Naive thymus-derived CD4-positive, alpha-beta T cell (primary cell): ENCODE measurements around the gene ARMC2. TPM values are rescaled to one million over a fixed set of nuclear protein-coding genes. Genes with fewer than 3 reads are reported as not detected.
A peak's percentile ranks its signal among the peaks of the same experiment; 100 is the strongest.
"Not testable (repeated sequence)": the region's sequence is repeated elsewhere in the genome, so short reads cannot be mapped to it uniquely, and the experiment has no call there.

Experiments
- ATAC-seq: fragments of 150-1000 bp; cut with Tn5 transposase; 2 replicates; pipeline ENCODE4 v1.10.0; 2021; ENCODE audit warnings: mild to moderate bottlenecking, moderate library complexity
- CTCF ChIA-PET: fragments of 350-600 bp; sonication (Branson Sonifier 250); formaldehyde crosslinking; loops from one replicate; lab custom pipeline; 2021; ENCODE audit warnings: antibody characterized with exemption; lab: Charles Lee
- POLR2A ChIA-PET: fragments of 350-600 bp; sonication (Branson Sonifier 250); formaldehyde crosslinking; loops from one replicate; lab custom pipeline; 2021; ENCODE audit warnings: antibody characterized with exemption, inconsistent platforms; lab: Charles Lee
- DNase-seq, 9 donors: peaks; one replicate each; pipeline versions ENCODE4 v3.0.0 to v3.0.0-alpha.2; 2020 to 2022; ENCODE audit warnings: mixed read lengths in 1 of 9
- H3K27ac ChIP-seq: one replicate; pipeline ENCODE4 v1.7.0; 2013; ENCODE audit warnings: mild to moderate bottlenecking, low read depth, low read length, moderate library complexity
- H3K27me3 ChIP-seq, 2 donors: one replicate each; pipeline ENCODE4 v1.7.0; 2013; ENCODE audit warnings: low read length in 2 of 2, mild to moderate bottlenecking in 2 of 2, moderate library complexity in 2 of 2; ENCODE audit not compliant: control insufficient read depth in 2 of 2, insufficient read depth in 2 of 2
- H3K36me3 ChIP-seq, 3 experiments: 1 replicate in 2 of 3; 2 replicates in 1 of 3; pipeline ENCODE4 v1.7.0; 2013; ENCODE audit warnings: low read length in 3 of 3, mild to moderate bottlenecking in 3 of 3, moderate library complexity in 1 of 3; ENCODE audit not compliant: insufficient read depth in 3 of 3, control insufficient read depth in 2 of 3
- H3K4me1 ChIP-seq, 2 donors: one replicate each; pipeline ENCODE4 v1.7.0; 2013; ENCODE audit warnings: low read length in 2 of 2, mild to moderate bottlenecking in 2 of 2, moderate library complexity in 1 of 2; ENCODE audit not compliant: control insufficient read depth in 2 of 2, insufficient read depth in 2 of 2
- H3K4me3 ChIP-seq: 2 replicates; pipeline ENCODE4 v1.7.0; 2013; ENCODE audit warnings: mild to moderate bottlenecking, low read length
- H3K9me3 ChIP-seq, 3 experiments: 1 replicate in 2 of 3; 2 replicates in 1 of 3; pipeline ENCODE4 v1.7.0; 2013; ENCODE audit warnings: low read length in 3 of 3; ENCODE audit not compliant: control insufficient read depth in 2 of 3
- H3K27ac Mint-ChIP-seq, 9 donors: one replicate each; pipeline ENCODE4 v1.8.0; 2020 to 2022; ENCODE audit warnings: mixed read lengths in 9 of 9, mild to moderate bottlenecking in 8 of 9, moderate library complexity in 5 of 9, inconsistent platforms in 2 of 9
- H3K27me3 Mint-ChIP-seq, 5 donors: one replicate each; pipeline ENCODE4 v1.8.0; 2021 to 2022; ENCODE audit warnings: mixed read lengths in 5 of 5, mild to moderate bottlenecking in 1 of 5
- H3K36me3 Mint-ChIP-seq, 5 donors: one replicate each; pipeline ENCODE4 v1.8.0; 2020 to 2022; ENCODE audit warnings: mixed read lengths in 5 of 5, mild to moderate bottlenecking in 3 of 5, inconsistent platforms in 1 of 5
- H3K4me1 Mint-ChIP-seq, 7 donors: one replicate each; pipeline ENCODE4 v1.8.0; 2020 to 2022; ENCODE audit warnings: mixed read lengths in 7 of 7, mild to moderate bottlenecking in 3 of 7, inconsistent platforms in 1 of 7
- H3K4me3 Mint-ChIP-seq, 10 donors: one replicate each; pipeline ENCODE4 v1.8.0; 2020 to 2022; ENCODE audit warnings: mild to moderate bottlenecking in 10 of 10, mixed read lengths in 10 of 10, moderate library complexity in 6 of 10, inconsistent platforms in 2 of 10
- H3K9me3 Mint-ChIP-seq, 11 donors: one replicate each; pipeline ENCODE4 v1.8.0; 2020 to 2022; ENCODE audit warnings: mixed read lengths in 11 of 11, mild to moderate bottlenecking in 4 of 11, inconsistent platforms in 1 of 11, moderate library complexity in 1 of 11
- intact Hi-C, 2 donors: fragments of 100-400 bp; cut with micrococcal nuclease; formaldehyde crosslinking; loops; one replicate each; pipeline ENCODE4 v1.15.1; 2023
- polyA plus RNA-seq, 2 donors: library from polyadenylated mRNA; unstranded; fragments of 300-500 nt; fragmentation: Illumina TruSeq; gene quantifications; one replicate each; pipeline ENCODE4 v1.2.3, GENCODE V29; 2021
- total RNA-seq, 6 experiments: library from RNA in 5 of 6; stranded (reverse) in 5 of 6; gene quantifications; 1 replicate in 5 of 6; 2 replicates in 1 of 6; pipeline ENCODE4 v1.2.3 and lab custom pipeline; 2021 to 2026

ARMC2 gene
- total and polyA plus RNA-seq, 7 experiments from 2014 or later, result 3.6 to 12.7 (median 7.1) TPM

GRCh38 chr6:108850669-108851465 lies 2.6 kb downstream of the ARMC2 start:
- intact Hi-C loops, result no loop called here
- DNase-seq (no peak), ATAC-seq (no peak)
- Histone ChIP-seq H3K4me3 (no peak overlapping the region), H3K27ac (no peak overlapping the region), H3K27me3 (no peaks in the 10 kb centered on the region), H3K9me3 (no peaks in the 10 kb centered on the region), H3K36me3 (peaks cover 5 to 8% (median 8%) of the 10 kb centered on the region in 3 experiments), H3K4me1 (peaks cover 6 to 13% of the 10 kb centered on the region in 2 donors)
- ChIA-PET CTCF (interaction anchor here (0.6 kb wide), 1 partner anchor 865 kb away, joined by 3 read pairs; no protein-coding TSS in a partner anchor), POLR2A (interaction anchor here (0.8 to 1.3 kb wide), 2 partner anchors 8 to 97 kb away, joined by 3 to 4 read pairs; no protein-coding TSS in a partner anchor)
- Mint-ChIP-seq H3K27ac (peak overlapping the region in 6 of 9 donors; percentile 0 to 49 (median 14)), H3K36me3 (peaks cover 5 to 19% (median 17%) of the 10 kb centered on the region in 5 donors), H3K4me3 (peak overlapping the region in 5 of 10 donors; percentile 4 to 25 (median 15)), H3K4me1 (peaks cover 11 to 39% (median 29%) of the 10 kb centered on the region in 7 donors), H3K9me3 (peaks cover 0 to 2% (median 0%) of the 10 kb centered on the region in 11 donors), H3K27me3 (peaks cover 0 to 26% (median 0%) of the 10 kb centered on the region in 5 donors)

DNA sequence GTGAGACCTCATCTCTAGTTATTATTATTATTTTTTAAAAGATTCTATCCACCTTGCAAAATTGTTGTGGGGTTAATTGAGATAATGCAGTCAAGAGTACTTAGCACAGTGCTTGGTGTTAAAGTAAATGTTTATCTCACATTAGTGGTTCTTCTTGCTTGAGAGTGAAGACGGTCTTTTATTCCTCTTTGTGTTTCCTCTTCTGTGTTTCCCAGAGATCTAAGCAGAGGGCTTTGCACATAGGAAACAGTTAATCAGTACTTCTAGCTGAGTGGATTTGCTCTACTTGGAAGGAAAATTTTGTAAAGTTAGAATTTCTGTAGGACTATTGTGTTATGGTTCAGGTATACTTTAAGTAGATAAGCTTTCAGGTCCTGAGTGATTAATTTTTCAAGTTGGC lies 3.5 kb downstream of the ARMC2 start:
- intact Hi-C loops, result no loop called here
- H3K27ac ChIP-seq, result no peak overlapping the region
- H3K4me1 ChIP-seq, result peaks cover 6 to 13% of the 10 kb centered on the region in 2 donors
- no peaks in the 10 kb centered on the region for H3K9me3 ChIP-seq
- Mint-ChIP-seq H3K4me1 (peaks cover 11 to 39% (median 29%) of the 10 kb centered on the region in 7 donors), H3K4me3 (no peak overlapping the region), H3K36me3 (peaks cover 8 to 28% (median 26%) of the 10 kb centered on the region in 5 donors), H3K9me3 (peaks cover 0 to 4% (median 1%) of the 10 kb centered on the region in 11 donors), H3K27me3 (peaks cover 0 to 17% (median 0%) of the 10 kb centered on the region in 5 donors), H3K27ac (peak overlapping the region in 2 of 9 donors; percentile 3 to 5)
- H3K36me3 ChIP-seq, result peaks cover 6 to 16% (median 8%) of the 10 kb centered on the region in 3 experiments
- ATAC-seq, result no peak
- no peak overlapping the region for H3K4me3 ChIP-seq
- ChIA-PET CTCF (no interaction called here), POLR2A (interaction anchor here (0.6 kb wide), 1 partner anchor 1048 kb away, joined by 3 read pairs; no protein-coding TSS in a partner anchor)
- no peaks in the 10 kb centered on the region for H3K27me3 ChIP-seq
- no peak for DNase-seq

GRCh38 chr6:108853077-108853476 lies 4.9 kb downstream of the ARMC2 start:
- peaks cover 17 to 41% (median 38%) of the 10 kb centered on the region in 5 donors for H3K36me3 Mint-ChIP-seq
- H3K27ac ChIP-seq, result no peak overlapping the region
- peaks cover 0 to 16% (median 0%) of the 10 kb centered on the region in 5 donors for H3K27me3 Mint-ChIP-seq
- H3K36me3 ChIP-seq, result peaks cover 13 to 26% (median 17%) of the 10 kb centered on the region in 3 experiments
- H3K9me3 ChIP-seq, result no peaks in the 10 kb centered on the region
- DNase-seq, result no peak
- ATAC-seq, result no peak
- peaks cover 6 to 7% of the 10 kb centered on the region in 2 donors for H3K4me1 ChIP-seq
- no peaks in the 10 kb centered on the region for H3K27me3 ChIP-seq
- POLR2A ChIA-PET, result no interaction called here
- H3K4me3 ChIP-seq, result no peak overlapping the region
- CTCF ChIA-PET, result no interaction called here
- intact Hi-C loops, result no loop called here
- peaks cover 11 to 30% (median 22%) of the 10 kb centered on the region in 7 donors for H3K4me1 Mint-ChIP-seq
- no peak overlapping the region for H3K4me3 Mint-ChIP-seq
- no peak overlapping the region for H3K27ac Mint-ChIP-seq
- peaks cover 0 to 13% (median 7%) of the 10 kb centered on the region in 11 donors for H3K9me3 Mint-ChIP-seq

DNA sequence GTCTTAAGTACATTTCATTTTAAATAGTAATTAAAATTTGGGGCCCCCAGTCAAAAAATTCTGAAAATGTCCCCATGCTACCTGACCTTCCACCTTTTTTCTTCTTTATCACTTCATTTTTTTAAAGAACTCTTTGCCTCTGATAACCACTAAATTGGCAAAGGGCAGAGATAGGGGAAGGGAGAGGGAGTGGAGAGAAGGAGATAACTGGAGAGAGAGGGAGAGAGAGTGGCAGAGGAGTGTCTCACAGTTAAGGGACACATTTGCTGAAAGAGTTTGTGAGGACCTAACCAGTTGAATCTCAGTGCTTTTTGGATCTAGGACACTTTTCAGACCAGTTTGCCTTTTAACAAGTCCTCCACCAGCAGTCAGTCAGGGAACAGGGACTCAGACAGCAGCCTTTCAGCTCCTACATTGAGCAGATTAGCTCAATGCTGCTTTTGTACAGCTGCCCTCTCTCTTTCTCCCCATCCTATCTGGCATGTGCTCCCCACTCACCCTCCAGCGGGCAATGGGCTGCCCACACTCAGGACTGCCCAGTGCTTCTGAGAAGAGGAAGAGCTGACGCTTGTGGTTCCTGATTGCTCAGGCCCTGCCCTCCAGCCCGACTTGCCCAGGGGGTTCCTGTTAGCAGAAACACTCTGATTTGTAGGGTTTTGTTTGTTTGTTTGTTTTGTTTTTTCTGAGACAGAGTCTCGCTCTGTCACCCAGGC lies 14.4 kb downstream of the ARMC2 start:
- H3K9me3 ChIP-seq, result no peaks in the 10 kb centered on the region
- Mint-ChIP-seq H3K27ac (peak overlapping the region in 2 of 9 donors; percentile 40 to 72), H3K27me3 (no peaks in the 10 kb centered on the region), H3K9me3 (peaks cover 0 to 3% (median under 1%) of the 10 kb centered on the region in 11 donors), H3K36me3 (peaks cover 19 to 63% (median 40%) of the 10 kb centered on the region in 5 donors), H3K4me1 (peaks cover 0 to 28% (median 5%) of the 10 kb centered on the region in 7 donors), H3K4me3 (no peak overlapping the region)
- H3K4me1 ChIP-seq, result peaks cover 0 to 6% of the 10 kb centered on the region in 2 donors
- H3K36me3 ChIP-seq, result peaks cover 0 to 5% (median 2%) of the 10 kb centered on the region in 3 experiments
- no peaks in the 10 kb centered on the region for H3K27me3 ChIP-seq
- H3K27ac ChIP-seq, result no peak overlapping the region
- ATAC-seq (peak; percentile 87), DNase-seq (no peak)
- intact Hi-C loops, result no loop called here
- H3K4me3 ChIP-seq, result no peak overlapping the region
- ChIA-PET CTCF (interaction anchor here (0.6 kb wide), 1 partner anchor 8 kb away, joined by 3 read pairs; no protein-coding TSS in a partner anchor), POLR2A (no interaction called here)

GRCh38 chr6:108865751-108866286 lies 17.6 kb downstream of the ARMC2 start:
- not testable (repeated sequence) for H3K27ac ChIP-seq, H3K36me3 ChIP-seq, H3K4me3 ChIP-seq, H3K9me3 Mint-ChIP-seq, H3K9me3 ChIP-seq, H3K4me1 ChIP-seq, H3K27me3 Mint-ChIP-seq, DNase-seq, H3K27me3 ChIP-seq
- peaks cover 8 to 57% (median 35%) of the 10 kb centered on the region in 5 donors for H3K36me3 Mint-ChIP-seq
- ChIA-PET CTCF (interaction anchor here (0.6 to 0.7 kb wide), 4 partner anchors 78 to 461 kb away, joined by 3 read pairs; no protein-coding TSS in a partner anchor), POLR2A (interaction anchor here (1.0 kb wide), 1 partner anchor 18 kb away, joined by 3 read pairs; the partner anchor contains the start of gene ARMC2)
- peak; percentile 20 for ATAC-seq
- H3K4me1 Mint-ChIP-seq, result peaks cover 0 to 34% (median 10%) of the 10 kb centered on the region in 7 donors
- intact Hi-C loops, result loop anchor here in 1 of 2 donors (1.0 kb wide), 3 partner anchors 8 to 27 kb away; no protein-coding TSS in a partner anchor
- H3K4me3 Mint-ChIP-seq, result peak overlapping the region in 1 of 10 donors; percentile 58
- peak overlapping the region in 2 of 9 donors; percentile 37 to 82 for H3K27ac Mint-ChIP-seq

DNA sequence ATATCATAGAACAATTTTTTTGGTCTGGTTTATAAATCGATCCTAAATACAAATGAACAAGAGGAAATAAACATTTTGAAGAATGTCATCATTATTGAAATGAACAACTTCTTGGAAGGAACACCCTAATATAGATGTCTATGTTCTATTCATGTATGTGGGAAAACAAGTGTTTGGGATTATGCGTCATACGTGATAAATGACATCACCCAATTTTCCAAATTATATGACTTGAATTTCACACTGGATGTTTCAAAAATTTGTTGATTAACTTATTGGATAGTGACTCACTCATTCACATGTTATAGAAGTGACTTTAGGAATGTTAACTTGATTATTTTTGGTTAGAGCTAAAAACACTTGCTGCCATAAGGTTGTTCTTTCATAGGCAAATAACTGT lies 18.6 kb downstream of the ARMC2 start:
- H3K4me1 Mint-ChIP-seq, result peaks cover 3 to 44% (median 14%) of the 10 kb centered on the region in 7 donors
- peaks cover 0 to 7% (median 0%) of the 10 kb centered on the region in 5 donors for H3K27me3 Mint-ChIP-seq
- H3K9me3 ChIP-seq, result no peaks in the 10 kb centered on the region
- H3K27ac ChIP-seq, result no peak overlapping the region
- no peak overlapping the region for H3K4me3 ChIP-seq
- peaks cover 0 to 9% (median 0%) of the 10 kb centered on the region in 3 experiments for H3K36me3 ChIP-seq
- intact Hi-C loops, result loop anchor here in 1 of 2 donors (1.0 kb wide), 3 partner anchors 8 to 27 kb away; no protein-coding TSS in a partner anchor
- H3K27me3 ChIP-seq, result no peaks in the 10 kb centered on the region
- DNase-seq (no peak), ATAC-seq (no peak)
- peaks cover 3 to 53% (median 38%) of the 10 kb centered on the region in 5 donors for H3K36me3 Mint-ChIP-seq
- no peak overlapping the region for H3K4me3 Mint-ChIP-seq
- H3K9me3 Mint-ChIP-seq, result peaks cover 0 to 3% (median 0%) of the 10 kb centered on the region in 11 donors
- H3K27ac Mint-ChIP-seq, result no peak overlapping the region
- POLR2A ChIA-PET, result no interaction called here
- CTCF ChIA-PET, result no interaction called here
- peaks cover 0 to 12% of the 10 kb centered on the region in 2 donors for H3K4me1 ChIP-seq
